Kidney epithelial cell (primary cell): ENCODE measurements around the gene PTBP1. TPM values are rescaled to one million over a fixed set of nuclear protein-coding genes. Genes with fewer than 3 reads are reported as not detected.

Experiments used
- DNase-seq: peaks from one replicate; pipeline ENCODE4 v3.0.0-alpha.2; 2010; ENCODE audit warnings: low read depth
- H3K27me3 ChIP-seq: 2 replicates; pipeline ENCODE4 v1.6.0; 2011; ENCODE audit warnings: low read length; ENCODE audit not compliant: control insufficient read depth, insufficient read depth
- H3K36me3 ChIP-seq: 2 replicates; pipeline ENCODE4 v1.5.1; 2011; ENCODE audit warnings: low read length; ENCODE audit not compliant: control insufficient read depth, insufficient read depth
- H3K4me3 ChIP-seq: 2 replicates; pipeline ENCODE4 v1.5.1; 2011; ENCODE audit warnings: low read depth, mild to moderate bottlenecking, control low read depth, low read length
- total RNA-seq: library from RNA; depleted of rRNA; stranded (reverse); fragments of >200 nt; gene quantifications from 2 replicates; pipeline ENCODE4 v1.2.3, GENCODE V29; 2015
- TF ChIP-seq, protein P1 (sequence below): IDR thresholded peaks from 2 replicates; pipeline ENCODE4 v1.5.1; 2011; ENCODE audit warnings: mild to moderate bottlenecking, moderate library complexity, low read length, control low read depth, inconsistent platforms; ENCODE audit not compliant: insufficient read depth, poor library complexity, severe bottlenecking

The PTBP1 gene
- total RNA-seq, 1 donor from 2014 or later = 268 TPM

DNA sequence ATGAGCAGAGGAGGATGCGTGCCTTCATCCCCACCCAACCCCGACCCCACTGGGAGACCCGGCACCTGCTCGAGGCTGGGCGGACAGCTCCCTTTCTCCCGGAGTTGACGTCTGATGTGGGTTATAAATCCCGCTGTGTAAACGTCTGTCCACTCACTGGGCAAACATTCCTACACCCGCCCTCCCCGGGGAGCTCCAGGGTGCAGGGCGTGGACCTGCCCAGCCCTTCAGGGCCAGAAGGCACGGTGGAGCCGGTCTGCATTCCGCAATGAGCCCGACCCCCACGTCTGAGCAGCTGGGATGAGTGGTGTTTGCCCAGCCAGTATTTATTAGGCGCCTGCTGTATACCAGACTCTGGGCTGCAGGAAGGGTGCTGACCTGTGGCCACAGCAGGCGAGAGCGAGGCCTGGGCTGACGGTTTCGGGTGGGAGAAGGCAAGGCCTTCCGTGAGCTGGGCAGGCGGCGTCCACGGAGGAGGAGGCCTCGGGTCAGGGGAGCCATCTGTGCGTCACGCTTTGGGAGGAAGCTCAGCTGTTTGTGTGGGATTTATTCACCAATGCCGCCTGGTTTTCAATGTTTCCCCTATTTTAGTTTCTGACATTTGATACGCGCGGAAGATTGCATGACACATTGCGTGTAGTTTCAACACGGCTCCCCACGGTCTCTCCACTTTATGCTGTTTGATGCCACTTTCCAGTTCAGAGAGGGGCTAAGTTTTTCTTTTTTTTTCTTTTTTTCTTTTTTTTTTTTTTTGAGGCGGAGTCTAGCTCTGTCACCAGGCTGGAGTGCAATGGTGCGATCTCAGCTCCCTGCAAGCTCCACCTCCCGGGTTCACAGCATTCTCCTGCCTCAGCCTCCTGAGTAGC lies 44.4 kb upstream of the PTBP1 start:
- H3K4me3 ChIP-seq = no peak overlapping the region
- H3K27me3 ChIP-seq = no peaks in the 10 kb centered on the region
- TF ChIP-seq, protein P1, sequence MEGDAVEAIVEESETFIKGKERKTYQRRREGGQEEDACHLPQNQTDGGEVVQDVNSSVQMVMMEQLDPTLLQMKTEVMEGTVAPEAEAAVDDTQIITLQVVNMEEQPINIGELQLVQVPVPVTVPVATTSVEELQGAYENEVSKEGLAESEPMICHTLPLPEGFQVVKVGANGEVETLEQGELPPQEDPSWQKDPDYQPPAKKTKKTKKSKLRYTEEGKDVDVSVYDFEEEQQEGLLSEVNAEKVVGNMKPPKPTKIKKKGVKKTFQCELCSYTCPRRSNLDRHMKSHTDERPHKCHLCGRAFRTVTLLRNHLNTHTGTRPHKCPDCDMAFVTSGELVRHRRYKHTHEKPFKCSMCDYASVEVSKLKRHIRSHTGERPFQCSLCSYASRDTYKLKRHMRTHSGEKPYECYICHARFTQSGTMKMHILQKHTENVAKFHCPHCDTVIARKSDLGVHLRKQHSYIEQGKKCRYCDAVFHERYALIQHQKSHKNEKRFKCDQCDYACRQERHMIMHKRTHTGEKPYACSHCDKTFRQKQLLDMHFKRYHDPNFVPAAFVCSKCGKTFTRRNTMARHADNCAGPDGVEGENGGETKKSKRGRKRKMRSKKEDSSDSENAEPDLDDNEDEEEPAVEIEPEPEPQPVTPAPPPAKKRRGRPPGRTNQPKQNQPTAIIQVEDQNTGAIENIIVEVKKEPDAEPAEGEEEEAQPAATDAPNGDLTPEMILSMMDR = no peak
- peak; percentile 90 for DNase-seq
- no peaks in the 10 kb centered on the region for H3K36me3 ChIP-seq

DNA sequence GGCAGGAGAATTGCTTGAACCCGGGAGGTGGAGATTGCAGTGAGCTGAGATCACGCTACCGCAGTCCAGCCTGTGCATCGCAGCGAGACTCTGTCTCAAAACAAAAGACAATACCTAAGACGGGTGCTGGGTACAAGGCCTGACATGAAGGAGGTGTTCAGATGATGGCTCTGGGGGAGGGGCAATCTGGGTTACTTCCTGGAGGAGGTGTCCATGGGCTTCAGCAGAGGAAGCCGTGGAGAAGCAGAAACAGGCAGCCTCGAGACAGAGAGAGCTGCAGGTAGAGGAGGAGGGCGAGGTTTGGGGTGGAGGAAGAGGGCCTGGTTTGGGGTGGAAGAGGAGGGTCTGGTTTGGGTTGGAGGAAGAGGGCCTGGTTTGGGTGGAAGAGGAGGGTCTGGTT lies 42.7 kb upstream of the PTBP1 start:
- H3K36me3 ChIP-seq = no peaks in the 10 kb centered on the region
- H3K4me3 ChIP-seq = no peak overlapping the region
- H3K27me3 ChIP-seq = no peaks in the 10 kb centered on the region
- TF ChIP-seq, protein P1 = no peak
- no peak for DNase-seq

DNA sequence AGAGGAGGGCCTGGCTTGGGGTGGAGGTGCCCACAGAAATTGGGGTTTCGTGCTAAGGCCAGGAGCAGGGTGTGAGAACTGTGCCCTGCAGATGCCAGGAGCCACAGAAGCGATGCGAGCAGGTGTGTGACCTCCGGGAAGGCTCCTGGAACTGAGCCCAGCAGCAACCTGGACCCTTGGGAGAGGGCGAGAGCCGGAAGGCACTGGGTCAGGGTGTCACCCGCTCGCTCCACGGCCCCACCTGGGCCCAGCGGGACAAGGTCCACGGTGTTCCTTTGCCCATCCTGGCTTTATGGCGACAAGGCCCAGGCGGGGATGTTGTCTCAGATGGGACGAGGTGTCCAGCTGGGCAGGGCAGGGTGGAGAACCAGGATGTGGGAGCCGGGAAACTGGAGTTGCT lies 42.2 kb upstream of the PTBP1 start:
- TF ChIP-seq, protein P1 = no peak
- Histone ChIP-seq H3K4me3 (no peak overlapping the region), H3K27me3 (no peaks in the 10 kb centered on the region), H3K36me3 (no peaks in the 10 kb centered on the region)
- no peak for DNase-seq

DNA sequence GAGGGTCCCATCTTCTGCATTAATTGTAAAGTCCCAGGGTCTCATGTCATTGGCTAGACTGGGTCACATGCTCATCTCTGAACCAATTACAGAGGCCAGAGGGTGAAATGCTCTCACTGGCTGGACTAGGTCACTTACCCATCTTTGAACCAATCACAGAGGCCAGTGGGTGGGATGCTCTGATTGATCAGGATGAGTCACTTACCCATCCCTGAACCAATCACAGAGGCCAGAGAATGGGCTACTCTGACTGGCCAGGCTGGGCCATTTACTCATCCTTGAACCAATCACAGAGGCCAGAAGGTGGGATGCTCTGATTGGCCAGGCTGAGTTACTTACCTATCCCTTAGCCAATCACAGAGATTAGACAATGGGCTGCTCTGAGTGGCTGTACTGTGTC lies 41.0 kb upstream of the PTBP1 start:
- TF ChIP-seq, protein P1 = no peak
- Histone ChIP-seq H3K36me3 (no peaks in the 10 kb centered on the region), H3K27me3 (no peaks in the 10 kb centered on the region), H3K4me3 (no peak overlapping the region)
- no peak for DNase-seq

DNA sequence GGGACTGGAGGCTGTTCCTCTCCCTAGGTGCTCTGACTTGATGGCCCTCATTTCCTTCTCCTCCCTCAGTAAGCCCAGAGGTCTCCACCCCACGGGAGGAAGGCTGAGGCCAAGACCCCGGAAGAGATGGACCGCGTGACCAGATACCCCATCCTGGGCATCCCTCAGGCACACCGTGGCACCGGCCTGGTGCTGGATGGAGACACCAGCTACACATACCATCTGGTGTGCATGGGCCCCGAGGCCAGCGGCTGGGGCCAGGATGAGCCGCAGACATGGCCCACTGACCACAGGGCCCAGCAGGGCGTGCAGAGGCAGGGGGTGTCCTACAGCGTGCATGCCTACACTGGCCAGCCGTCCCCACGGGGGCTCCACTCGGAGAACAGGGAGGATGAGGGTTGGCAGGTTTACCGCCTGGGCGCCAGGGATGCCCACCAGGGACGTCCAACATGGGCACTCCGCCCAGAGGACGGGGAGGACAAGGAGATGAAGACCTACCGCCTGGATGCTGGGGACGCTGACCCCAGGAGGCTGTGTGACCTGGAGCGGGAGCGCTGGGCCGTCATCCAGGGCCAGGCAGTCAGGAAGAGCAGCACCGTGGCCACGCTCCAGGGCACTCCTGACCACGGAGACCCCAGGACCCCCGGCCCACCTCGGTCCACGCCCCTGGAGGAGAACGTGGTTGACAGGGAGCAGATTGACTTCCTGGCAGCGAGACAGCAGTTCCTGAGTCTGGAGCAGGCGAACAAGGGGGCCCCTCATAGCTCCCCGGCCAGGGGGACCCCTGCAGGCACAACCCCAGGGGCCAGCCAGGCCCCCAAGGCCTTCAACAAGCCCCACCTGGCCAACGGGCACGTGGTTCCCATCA lies 40.2 kb upstream of the PTBP1 start:
- Histone ChIP-seq H3K36me3 (peaks cover 1% of the 10 kb centered on the region), H3K27me3 (no peaks in the 10 kb centered on the region), H3K4me3 (no peak overlapping the region)
- TF ChIP-seq, protein P1 = no peak
- no peak for DNase-seq
